Left lung (tissue), 10 donors: ENCODE data around the gene MCHR1. TPM values are rescaled to one million over a fixed set of nuclear protein-coding genes. Genes with fewer than 3 reads are reported as not detected.
A peak's percentile ranks its signal among the peaks of the same experiment; 100 is the strongest.
"Not testable (repeated sequence)": the region's sequence is repeated elsewhere in the genome, so short reads cannot be mapped to it uniquely, and the experiment has no call there.

ENCODE experiments used
- ATAC-seq: fragments of 200-7000 bp; cut with Tn5 transposase; one replicate; pipeline ENCODE4 v1.9.1; 2020; ENCODE audit warnings: moderate library complexity
- DNase-seq, 4 donors: peaks; one replicate each; pipeline ENCODE4 v3.0.0-alpha.2; 2013 to 2020
- H3K27ac ChIP-seq, 2 donors: fragments of 200-600 bp; sonication (generic) in 1 of 2; one replicate each; pipeline versions ENCODE4 v1.5.0 to v1.8.0; 2020 to 2021
- H3K27me3 ChIP-seq, 2 donors: fragments of 200-600 bp; sonication (generic) in 1 of 2; one replicate each; pipeline versions ENCODE4 v1.5.0 to v1.8.0; 2020 to 2021
- H3K36me3 ChIP-seq, 2 donors: fragments of 200-600 bp; sonication (generic) in 1 of 2; one replicate each; pipeline versions ENCODE4 v1.5.0 to v1.8.0; 2020 to 2021
- H3K4me1 ChIP-seq, 2 donors: fragments of 200-600 bp; one replicate each; pipeline ENCODE4 v1.8.0; 2021
- H3K4me3 ChIP-seq, 2 donors: fragments of 200-600 bp; sonication (generic) in 1 of 2; one replicate each; pipeline versions ENCODE4 v1.5.0 to v1.8.0; 2020 to 2021; ENCODE audit warnings: mild to moderate bottlenecking in 1 of 2
- H3K9me3 ChIP-seq, 2 donors: fragments of 200-600 bp; sonication (generic) in 1 of 2; one replicate each; pipeline versions ENCODE4 v1.5.0 to v1.8.0; 2020 to 2021
- CTCF ChIP-seq, 2 donors: fragments of 200-600 bp; sonication (generic) in 1 of 2; IDR thresholded peaks; one replicate each; pipeline versions ENCODE4 v1.5.0 to v1.8.0; 2021; ENCODE audit warnings: antibody characterized with exemption in 2 of 2
- intact Hi-C, 2 donors: fragments of 100-400 bp; cut with DNase I; formaldehyde crosslinking; loops; one replicate each; pipeline versions ENCODE4 v1.11.2 to v1.14.2; 2022
- polyA plus RNA-seq, 6 donors: library from polyadenylated mRNA; unstranded; fragments of 120-200 nt; gene quantifications; one replicate each; pipeline ENCODE4 v1.2.1, GENCODE V29; 2013; ENCODE audit not compliant: insufficient read length in 6 of 6
- total RNA-seq, 2 donors: library from RNA; stranded (reverse); fragmentation: NEBNext Ultra II Directional; extraction: Animal tissue kit (Norgen Biotek cat#: 25700); gene quantifications; one replicate each; pipeline ENCODE4 v1.2.1, GENCODE V29; 2021
- donor health status: DM: no; HTN: yes; CAD: no.
- donor health status: DM: no; HTN: no; CAD: no.

The MCHR1 gene
- total and polyA plus RNA-seq, 8 donors: 0.12 to 0.42 (median 0.24) TPM; not detected in 2

- Histone ChIP-seq H3K27ac (no peak overlapping the region), H3K4me1 (peaks cover 3 to 15% of the 10 kb centered on the region in 2 donors), H3K4me3 (no peak overlapping the region), H3K36me3 (no peaks in the 10 kb centered on the region), H3K9me3 (no peaks in the 10 kb centered on the region), H3K27me3 (no peaks in the 10 kb centered on the region)
- no peak for TF ChIP-seq CTCF (IDR thresholded peaks at IDR 0.05)
- DNase-seq: no peak
- no peak for ATAC-seq
- intact Hi-C loops: no loop called here
Measured at GRCh38 chr22:40712311-40712710, 33.0 kb downstream of the MCHR1 start.

- Histone ChIP-seq H3K4me3 (no peak overlapping the region), H3K36me3 (no peaks in the 10 kb centered on the region), H3K27ac (no peak overlapping the region), H3K27me3 (no peaks in the 10 kb centered on the region), H3K4me1 (peaks cover 3 to 15% of the 10 kb centered on the region in 2 donors), H3K9me3 (no peaks in the 10 kb centered on the region)
- ATAC-seq (peak; percentile 9), DNase-seq (no peak)
- no peak for TF ChIP-seq CTCF (IDR thresholded peaks at IDR 0.05)
- intact Hi-C loops: no loop called here
Measured at GRCh38 chr22:40714499-40715337, 35.4 kb downstream of the MCHR1 start.

- no peak overlapping the region for H3K4me3 ChIP-seq
- ATAC-seq (no peak), DNase-seq (no peak)
- no peak for TF ChIP-seq CTCF (IDR thresholded peaks at IDR 0.05)
- intact Hi-C loops: no loop called here
- no peaks in the 10 kb centered on the region for H3K27me3 ChIP-seq
- no peaks in the 10 kb centered on the region for H3K9me3 ChIP-seq
- H3K36me3 ChIP-seq: no peaks in the 10 kb centered on the region
- peaks cover 3 to 9% of the 10 kb centered on the region in 2 donors for H3K4me1 ChIP-seq
- no peak overlapping the region for H3K27ac ChIP-seq
Measured at GRCh38 chr22:40716116-40716515, 36.8 kb downstream of the MCHR1 start.

GRCh38 chr22:40717657-40718056 lies 38.4 kb downstream of the MCHR1 start:
- H3K27ac ChIP-seq, H3K4me3 ChIP-seq, H3K9me3 ChIP-seq, intact Hi-C loops, DNase-seq, H3K36me3 ChIP-seq, ATAC-seq, H3K4me1 ChIP-seq, H3K27me3 ChIP-seq: not testable (repeated sequence)

GRCh38 chr22:40718250-40719204 lies 39.2 kb downstream of the MCHR1 start:
- Histone ChIP-seq H3K4me3 (no peak overlapping the region), H3K27me3 (no peaks in the 10 kb centered on the region), H3K4me1 (no peaks in the 10 kb centered on the region), H3K27ac (no peak overlapping the region), H3K9me3 (no peaks in the 10 kb centered on the region), H3K36me3 (no peaks in the 10 kb centered on the region)
- DNase-seq (no peak), ATAC-seq (no peak)
- TF ChIP-seq CTCF (IDR thresholded peaks at IDR 0.05): no peak
- intact Hi-C loops: no loop called here
